Bladder microvascular endothelial cell (primary cell): ENCODE data around the gene LGALS16. TPM values are rescaled to one million over a fixed set of nuclear protein-coding genes. Genes with fewer than 3 reads are reported as not detected.

ENCODE experiments used
- total RNA-seq: library from RNA; depleted of rRNA; stranded (reverse); fragments of >200 nt; gene quantifications from 2 replicates; pipeline ENCODE4 v1.2.3, GENCODE V29; 2014

The LGALS16 gene, protein sequence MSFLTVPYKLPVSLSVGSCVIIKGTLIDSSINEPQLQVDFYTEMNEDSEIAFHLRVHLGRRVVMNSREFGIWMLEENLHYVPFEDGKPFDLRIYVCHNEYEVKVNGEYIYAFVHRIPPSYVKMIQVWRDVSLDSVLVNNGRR
- total RNA-seq = not detected in 2 replicates

GRCh38 chr19:39655613-39656012 lies at the start of gene LGALS16:
LGALS16 (plus strand) TSS chr19:39655913; CDS start chr19:39655962, 49 bp downstream.

GRCh38 chr19:39704181-39705044 lies 48.7 kb downstream of the LGALS16 start, which contains the start of gene LGALS14:
LGALS14 (plus strand) TSS chr19:39704481; CDS start chr19:39704529, 48 bp downstream.

Other genes with a start within 250 kb of the LGALS16 start
- gene ZFP36, start 249.1 kb upstream of the LGALS16 start, total RNA-seq = 0.49 and 1.9 TPM in 2 replicates
- gene PLEKHG2, start 243.2 kb upstream of the LGALS16 start, total RNA-seq = 7.8 and 24.2 TPM in 2 replicates
- gene RPS16, start 220.0 kb upstream of the LGALS16 start, total RNA-seq = 29.8 and 80.1 TPM in 2 replicates
- gene SUPT5H, start 210.3 kb upstream of the LGALS16 start, total RNA-seq = 39.0 and 72.6 TPM in 2 replicates
- 49.1 and 62.5 TPM in 2 replicates for gene TIMM50, start 175.1 kb upstream of the LGALS16 start, total RNA-seq
- 0.19 and 0.32 TPM in 2 replicates for gene DLL3, start 157.0 kb upstream of the LGALS16 start, total RNA-seq
- gene SELENOV, start 140.8 kb upstream of the LGALS16 start, total RNA-seq = not detected in 2 replicates
- gene EID2B, start 123.1 kb upstream of the LGALS16 start, total RNA-seq = 2.5 and 3.4 TPM in 2 replicates
- 12.5 and 12.9 TPM in 2 replicates for gene EID2, start 115.8 kb upstream of the LGALS16 start, total RNA-seq
- not detected in 2 replicates for gene LGALS13, start 53.4 kb upstream of the LGALS16 start, total RNA-seq
- gene LGALS14, start 48.6 kb downstream of the LGALS16 start, total RNA-seq = not detected in 2 replicates
- gene CLC, start 82.1 kb downstream of the LGALS16 start, total RNA-seq = not detected in 2 replicates
- gene LEUTX, start 122.9 kb downstream of the LGALS16 start, total RNA-seq = not detected in 2 replicates
- 10.0 and 22.5 TPM in 2 replicates for gene DYRK1B, start 178.2 kb downstream of the LGALS16 start, total RNA-seq
- 196 and 244 TPM in 2 replicates for gene FBL, start 190.5 kb downstream of the LGALS16 start, total RNA-seq